Measurements from ENCODE around the gene TMEM229B. TPM values are rescaled to one million over a fixed set of nuclear protein-coding genes. Genes with fewer than 3 reads are reported as not detected.

TMEM229B gene
- total RNA-seq, 3 donors from 2014 or later = 3.5 to 4.9 (median 4.2) TPM

- H3K27me3 Mint-ChIP-seq (ENCODE audit: low read depth) = no peaks in the 10 kb centered on the region
- H3K9me3 Mint-ChIP-seq = no peaks in the 10 kb centered on the region
- ATAC-seq (no peak), DNase-seq (no peak)
- H3K4me1 Mint-ChIP-seq (ENCODE audit: low read depth) = peaks cover 64% of the 10 kb centered on the region
- peak overlapping the region; percentile 95 for H3K4me3 Mint-ChIP-seq
- peaks cover 13% of the 10 kb centered on the region for H3K36me3 Mint-ChIP-seq (ENCODE audit: insufficient read depth)
Measured at GRCh38 chr14:67486890-67487289, 1.6 kb downstream of the TMEM229B start.

DNA sequence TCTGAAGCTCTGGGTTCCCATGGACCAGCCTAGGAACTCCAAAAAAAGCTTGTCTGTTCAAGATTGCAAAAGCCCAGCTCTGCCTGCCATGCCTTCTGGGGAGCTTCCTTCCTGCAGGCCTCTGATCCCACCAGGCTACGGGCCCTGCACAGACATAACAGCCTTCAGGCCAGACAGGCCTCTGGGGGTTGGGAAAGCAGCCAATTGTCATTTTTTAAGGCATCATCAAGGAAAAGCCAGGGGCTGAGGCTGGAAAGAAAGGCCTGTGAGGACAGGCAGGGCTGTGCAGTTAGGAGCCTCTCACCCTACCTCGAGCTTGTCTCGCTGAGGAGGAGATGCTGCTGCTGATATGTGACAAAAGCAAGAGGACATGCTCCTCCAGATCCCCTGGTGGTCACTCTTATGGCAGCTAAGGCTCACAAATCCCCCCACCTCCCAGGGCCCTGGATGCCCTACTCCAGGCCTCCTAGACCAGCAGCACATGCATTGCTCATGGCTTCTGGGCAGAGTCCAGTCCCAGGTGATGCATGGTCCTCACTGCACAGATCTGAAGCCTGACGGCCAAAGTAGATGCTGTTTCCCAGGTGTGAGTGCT lies 2.9 kb downstream of the TMEM229B start:
- Mint-ChIP-seq H3K9me3 (no peaks in the 10 kb centered on the region), H3K27me3 (ENCODE audit: low read depth) (no peaks in the 10 kb centered on the region), H3K4me3 (no peak overlapping the region), H3K4me1 (ENCODE audit: low read depth) (peaks cover 72% of the 10 kb centered on the region), H3K36me3 (ENCODE audit: insufficient read depth) (peaks cover 13% of the 10 kb centered on the region)
- no peak for DNase-seq
- ATAC-seq = no peak

- no peak overlapping the region for H3K4me3 Mint-ChIP-seq
- no peaks in the 10 kb centered on the region for H3K9me3 Mint-ChIP-seq
- no peak for ATAC-seq
- peaks cover 13% of the 10 kb centered on the region for H3K36me3 Mint-ChIP-seq (ENCODE audit: insufficient read depth)
- H3K27me3 Mint-ChIP-seq (ENCODE audit: low read depth) = no peaks in the 10 kb centered on the region
- no peak for DNase-seq
- H3K4me1 Mint-ChIP-seq (ENCODE audit: low read depth) = peaks cover 57% of the 10 kb centered on the region
Measured at GRCh38 chr14:67483579-67484285, 4.8 kb downstream of the TMEM229B start.

DNA sequence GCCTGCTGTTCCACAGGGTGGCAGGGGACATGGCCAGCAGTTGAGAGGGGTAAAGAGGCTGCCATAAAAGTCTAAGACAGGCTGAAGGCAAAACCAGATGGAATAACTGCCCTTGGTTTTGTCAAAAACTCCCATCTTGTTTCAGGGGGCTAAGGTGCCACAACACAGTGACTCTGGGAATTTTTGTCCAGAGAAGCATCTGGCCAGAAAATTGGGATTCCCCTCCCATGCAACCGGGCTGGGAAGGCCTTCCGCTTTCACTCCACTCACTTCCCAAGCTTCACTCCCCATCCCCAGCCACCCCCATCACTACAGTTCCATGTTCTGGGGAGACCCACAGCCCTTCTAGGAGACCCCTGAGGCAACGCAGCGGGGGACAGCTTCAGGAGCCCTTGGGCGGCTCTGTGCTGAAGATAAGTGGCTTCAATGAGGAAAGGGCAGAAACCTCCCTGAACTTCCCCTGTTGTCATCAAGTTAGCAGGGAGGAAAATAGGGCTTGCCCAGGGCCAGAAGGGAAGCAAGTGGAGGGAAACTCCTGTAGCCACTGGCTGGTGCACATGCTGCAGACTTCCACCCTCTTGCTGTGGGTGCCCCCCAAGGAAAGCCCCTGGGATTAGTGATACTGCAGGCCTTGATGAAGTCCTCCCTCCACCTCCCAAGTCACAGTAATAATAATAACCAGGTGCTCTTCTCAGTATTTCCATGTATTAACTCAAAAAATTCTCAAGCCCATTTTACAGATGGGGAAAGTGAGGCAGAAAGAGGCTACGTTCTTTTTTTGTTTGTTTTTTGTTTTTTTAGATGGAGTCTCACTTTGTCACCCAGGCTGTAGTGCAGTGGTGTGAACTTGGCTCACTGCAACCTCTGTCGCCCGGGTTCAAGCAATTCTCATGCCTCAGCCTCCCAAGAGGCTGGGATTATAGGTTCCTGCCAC lies 6.0 kb downstream of the TMEM229B start:
- no peak for DNase-seq
- peaks cover 15% of the 10 kb centered on the region for H3K36me3 Mint-ChIP-seq (ENCODE audit: insufficient read depth)
- H3K27me3 Mint-ChIP-seq (ENCODE audit: low read depth) = no peaks in the 10 kb centered on the region
- H3K4me3 Mint-ChIP-seq = no peak overlapping the region
- H3K9me3 Mint-ChIP-seq = no peaks in the 10 kb centered on the region
- H3K4me1 Mint-ChIP-seq (ENCODE audit: low read depth) = peaks cover 52% of the 10 kb centered on the region
- ATAC-seq = no peak

GRCh38 chr14:67480011-67480410 lies 8.5 kb downstream of the TMEM229B start:
- no peaks in the 10 kb centered on the region for H3K27me3 Mint-ChIP-seq (ENCODE audit: low read depth)
- peaks cover 30% of the 10 kb centered on the region for H3K4me1 Mint-ChIP-seq (ENCODE audit: low read depth)
- no peak for ATAC-seq
- no peak overlapping the region for H3K4me3 Mint-ChIP-seq
- H3K36me3 Mint-ChIP-seq (ENCODE audit: insufficient read depth) = peaks cover 12% of the 10 kb centered on the region
- no peaks in the 10 kb centered on the region for H3K9me3 Mint-ChIP-seq
- no peak for DNase-seq

DNA sequence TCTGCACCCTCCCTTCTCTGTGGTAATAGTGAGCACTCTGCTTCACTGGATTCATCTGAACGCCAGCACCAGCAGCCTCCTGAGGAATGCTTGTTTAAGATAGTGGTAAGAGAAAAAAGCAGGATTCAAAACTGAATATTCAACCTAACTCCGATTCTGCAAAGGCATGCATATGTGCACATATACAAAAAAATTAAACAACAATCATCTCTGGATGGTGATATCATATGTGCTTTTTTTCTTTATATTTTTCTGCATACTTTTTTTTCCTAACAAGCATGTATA lies 9.8 kb downstream of the TMEM229B start:
- H3K4me1 Mint-ChIP-seq (ENCODE audit: low read depth) = peaks cover 23% of the 10 kb centered on the region
- H3K36me3 Mint-ChIP-seq (ENCODE audit: insufficient read depth) = peaks cover 15% of the 10 kb centered on the region
- no peaks in the 10 kb centered on the region for H3K27me3 Mint-ChIP-seq (ENCODE audit: low read depth)
- no peak for DNase-seq
- H3K9me3 Mint-ChIP-seq = no peaks in the 10 kb centered on the region
- no peak for ATAC-seq
- no peak overlapping the region for H3K4me3 Mint-ChIP-seq

GRCh38 chr14:67477926-67478799 lies 10.4 kb downstream of the TMEM229B start:
- ATAC-seq (no peak), DNase-seq (no peak)
- peaks cover 20% of the 10 kb centered on the region for H3K4me1 Mint-ChIP-seq (ENCODE audit: low read depth)
- no peak overlapping the region for H3K4me3 Mint-ChIP-seq
- H3K36me3 Mint-ChIP-seq (ENCODE audit: insufficient read depth) = peaks cover 15% of the 10 kb centered on the region
- H3K9me3 Mint-ChIP-seq = no peaks in the 10 kb centered on the region
- no peaks in the 10 kb centered on the region for H3K27me3 Mint-ChIP-seq (ENCODE audit: low read depth)

- Mint-ChIP-seq H3K27me3 (ENCODE audit: low read depth) (no peaks in the 10 kb centered on the region), H3K9me3 (no peaks in the 10 kb centered on the region), H3K4me1 (ENCODE audit: low read depth) (peaks cover 10% of the 10 kb centered on the region), H3K36me3 (ENCODE audit: insufficient read depth) (peaks cover 15% of the 10 kb centered on the region), H3K4me3 (no peak overlapping the region)
- no peak for DNase-seq
- ATAC-seq = no peak
Measured at GRCh38 chr14:67474366-67474765, 14.2 kb downstream of the TMEM229B start.

DNA sequence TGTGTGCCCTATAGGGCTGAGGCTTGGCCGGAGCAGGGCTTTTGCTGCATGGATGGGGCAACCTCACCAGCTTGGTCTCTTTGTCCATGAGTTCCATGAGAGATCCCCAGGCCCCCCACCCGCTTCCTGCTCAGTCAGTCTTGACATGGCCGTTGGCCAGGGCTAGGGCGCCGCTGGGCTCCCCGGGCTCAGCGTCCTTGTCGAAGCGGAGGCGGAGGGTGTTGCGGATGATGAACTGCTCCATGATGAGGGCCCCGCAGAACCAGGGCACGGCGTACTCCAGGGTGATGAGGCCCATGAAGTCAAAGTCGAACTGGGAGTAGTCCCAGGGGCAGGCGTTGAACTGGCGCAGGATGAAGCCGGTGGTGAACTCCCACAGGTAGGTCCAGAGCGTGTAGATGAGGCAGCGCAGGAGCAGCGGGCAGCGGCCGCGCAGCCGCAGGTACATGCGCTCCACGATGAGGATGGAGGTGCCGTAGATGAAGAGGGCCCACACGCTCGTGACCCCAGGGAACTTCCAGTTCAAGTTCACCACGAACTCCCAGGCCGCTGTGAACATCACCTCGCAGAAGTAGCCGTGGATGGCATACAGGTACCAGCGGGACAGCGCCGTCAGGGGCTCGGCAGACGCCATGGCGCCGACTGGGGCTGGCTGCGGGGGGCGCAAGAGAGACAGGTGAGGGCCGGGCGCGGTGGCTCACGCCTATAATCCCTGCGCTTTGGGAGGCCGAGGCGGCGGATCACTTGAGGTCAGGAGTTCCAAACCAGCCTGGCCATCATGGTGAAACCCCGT lies 15.0 kb downstream of the TMEM229B start:
- H3K36me3 Mint-ChIP-seq (ENCODE audit: insufficient read depth) = peaks cover 12% of the 10 kb centered on the region
- DNase-seq (no peak), ATAC-seq (no peak)
- H3K9me3 Mint-ChIP-seq = no peaks in the 10 kb centered on the region
- H3K4me1 Mint-ChIP-seq (ENCODE audit: low read depth) = peaks cover 7% of the 10 kb centered on the region
- H3K27me3 Mint-ChIP-seq (ENCODE audit: low read depth) = no peaks in the 10 kb centered on the region
- no peak overlapping the region for H3K4me3 Mint-ChIP-seq

DNA sequence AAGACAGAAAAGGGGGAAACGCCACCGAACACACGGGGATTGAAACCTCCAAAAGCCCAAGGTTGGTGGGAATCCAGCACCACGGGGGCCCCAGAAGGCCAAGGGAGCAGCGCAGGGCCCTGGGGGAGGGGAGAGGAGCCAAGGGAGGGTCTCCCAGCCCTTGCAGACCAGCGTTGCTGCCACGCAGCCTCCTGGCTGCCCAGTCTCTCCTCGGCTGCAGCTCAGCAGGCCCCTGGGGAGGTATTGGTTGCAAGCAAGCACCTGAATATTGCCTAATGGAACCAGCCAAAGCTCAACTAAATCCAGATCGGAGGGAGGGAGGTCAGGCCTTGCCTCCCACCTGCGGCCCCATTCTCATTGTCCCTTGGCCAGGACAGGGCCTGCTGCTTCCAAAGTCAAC lies 15.8 kb downstream of the TMEM229B start:
- Mint-ChIP-seq H3K4me3 (no peak overlapping the region), H3K9me3 (no peaks in the 10 kb centered on the region), H3K36me3 (ENCODE audit: insufficient read depth) (peaks cover 12% of the 10 kb centered on the region), H3K4me1 (ENCODE audit: low read depth) (peaks cover 4% of the 10 kb centered on the region), H3K27me3 (ENCODE audit: low read depth) (no peaks in the 10 kb centered on the region)
- ATAC-seq = no peak
- no peak for DNase-seq

GRCh38 chr14:67469954-67470353 lies 18.6 kb downstream of the TMEM229B start:
- ATAC-seq (no peak), DNase-seq (no peak)
- H3K27me3 Mint-ChIP-seq (ENCODE audit: low read depth) = no peaks in the 10 kb centered on the region
- peaks cover 13% of the 10 kb centered on the region for H3K4me1 Mint-ChIP-seq (ENCODE audit: low read depth)
- peaks cover 3% of the 10 kb centered on the region for H3K36me3 Mint-ChIP-seq (ENCODE audit: insufficient read depth)
- no peak overlapping the region for H3K4me3 Mint-ChIP-seq
- H3K9me3 Mint-ChIP-seq = no peaks in the 10 kb centered on the region

DNA sequence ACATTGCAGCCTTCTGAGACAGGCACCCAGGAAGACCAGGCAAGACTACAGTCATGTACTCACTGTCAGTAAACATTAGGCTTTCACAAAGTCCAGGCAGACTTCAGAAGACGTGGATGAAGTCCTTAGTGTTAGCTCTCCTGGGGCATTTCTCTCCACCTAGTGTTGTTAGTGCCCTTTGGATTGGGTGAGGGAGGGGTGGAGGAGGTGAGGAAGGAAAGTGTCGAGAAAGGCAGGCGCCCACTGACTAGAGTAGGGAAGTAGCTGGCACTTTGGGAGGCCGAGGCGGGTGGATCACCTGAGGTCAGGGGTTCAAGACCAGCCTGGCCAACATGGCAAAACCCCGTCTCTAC lies 20.2 kb downstream of the TMEM229B start:
- DNase-seq (no peak), ATAC-seq (no peak)
- no peaks in the 10 kb centered on the region for H3K9me3 Mint-ChIP-seq
- peaks cover 27% of the 10 kb centered on the region for H3K4me1 Mint-ChIP-seq (ENCODE audit: low read depth)
- H3K27me3 Mint-ChIP-seq (ENCODE audit: low read depth) = no peaks in the 10 kb centered on the region
- no peaks in the 10 kb centered on the region for H3K36me3 Mint-ChIP-seq (ENCODE audit: insufficient read depth)
- H3K4me3 Mint-ChIP-seq = no peak overlapping the region

DNA sequence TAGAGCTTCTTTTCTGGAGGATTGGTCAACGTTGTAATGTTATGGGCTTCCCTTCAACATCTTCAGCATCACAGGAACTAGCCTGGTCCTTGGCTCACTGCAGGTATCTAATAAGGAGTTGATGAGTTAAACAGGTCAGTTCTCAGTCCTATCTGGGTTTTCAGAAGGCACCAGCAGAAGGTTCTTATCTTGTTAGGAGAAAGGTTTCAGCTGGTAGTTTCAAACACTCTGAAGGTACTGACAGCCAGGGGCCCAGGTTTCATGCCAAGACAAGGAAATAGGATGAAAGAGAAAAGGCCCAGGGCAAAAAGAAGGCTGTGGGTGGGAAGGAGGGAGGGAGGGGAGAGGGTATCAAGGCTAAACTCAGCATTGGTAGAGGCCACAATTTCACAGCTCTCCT lies 21.4 kb downstream of the TMEM229B start:
- no peaks in the 10 kb centered on the region for H3K36me3 Mint-ChIP-seq (ENCODE audit: insufficient read depth)
- H3K9me3 Mint-ChIP-seq = no peaks in the 10 kb centered on the region
- H3K27me3 Mint-ChIP-seq (ENCODE audit: low read depth) = no peaks in the 10 kb centered on the region
- no peak for DNase-seq
- H3K4me1 Mint-ChIP-seq (ENCODE audit: low read depth) = peaks cover 27% of the 10 kb centered on the region
- ATAC-seq = no peak
- no peak overlapping the region for H3K4me3 Mint-ChIP-seq

Data from activated T-cell treated with anti-CD3 and anti-CD28 coated beads, Interleukin-2, amount 50 U/mL, for 4 hours (primary cell).